AG09319 (cell line): ENCODE results near the gene TAT.

Source experiments
- DNase-seq: peaks from one replicate; pipeline ENCODE4 v3.0.0-alpha.2; 2010; ENCODE audit warnings: low read depth; ENCODE audit errors: extremely low read depth
- TF ChIP-seq, protein P1 (sequence below): IDR thresholded peaks from 2 replicates; pipeline ENCODE4 v1.5.1; 2011; ENCODE audit warnings: low read depth, mild to moderate bottlenecking, inconsistent platforms, low read length, moderate library complexity

The TAT gene

DNA sequence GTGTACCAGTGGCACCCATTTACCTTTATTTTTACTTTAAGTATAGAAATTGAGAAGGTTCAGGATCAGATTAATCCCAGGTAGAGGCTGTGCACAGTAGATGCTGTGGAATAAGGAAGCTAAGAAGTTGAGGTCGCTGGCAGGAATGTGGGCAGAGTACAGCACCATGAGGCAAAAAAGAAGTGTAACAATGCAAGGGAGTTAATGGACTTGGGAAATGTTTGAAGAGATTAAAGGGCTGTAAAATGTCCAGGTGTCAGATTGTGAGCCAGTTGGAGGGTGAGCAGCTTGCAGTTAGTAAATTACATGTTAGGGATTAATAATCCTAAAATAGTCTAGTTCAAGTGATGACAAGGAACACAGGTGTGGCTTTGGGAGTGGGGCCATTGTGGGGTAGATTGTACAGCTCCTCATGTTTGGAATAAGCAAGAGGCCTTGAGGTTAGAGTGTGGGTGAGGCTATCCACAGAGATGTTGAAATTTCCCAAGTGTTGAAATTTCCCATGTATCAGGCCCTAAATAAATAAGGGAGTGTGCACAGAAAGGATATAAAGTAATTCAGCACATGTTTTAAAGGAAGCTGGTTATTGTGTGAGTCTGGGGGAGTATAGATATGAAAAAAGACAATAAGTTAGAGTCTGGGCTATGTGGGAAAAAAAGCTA lies 21.5 kb downstream of the TAT start:
- no peak for DNase-seq
- TF ChIP-seq, protein P1, sequence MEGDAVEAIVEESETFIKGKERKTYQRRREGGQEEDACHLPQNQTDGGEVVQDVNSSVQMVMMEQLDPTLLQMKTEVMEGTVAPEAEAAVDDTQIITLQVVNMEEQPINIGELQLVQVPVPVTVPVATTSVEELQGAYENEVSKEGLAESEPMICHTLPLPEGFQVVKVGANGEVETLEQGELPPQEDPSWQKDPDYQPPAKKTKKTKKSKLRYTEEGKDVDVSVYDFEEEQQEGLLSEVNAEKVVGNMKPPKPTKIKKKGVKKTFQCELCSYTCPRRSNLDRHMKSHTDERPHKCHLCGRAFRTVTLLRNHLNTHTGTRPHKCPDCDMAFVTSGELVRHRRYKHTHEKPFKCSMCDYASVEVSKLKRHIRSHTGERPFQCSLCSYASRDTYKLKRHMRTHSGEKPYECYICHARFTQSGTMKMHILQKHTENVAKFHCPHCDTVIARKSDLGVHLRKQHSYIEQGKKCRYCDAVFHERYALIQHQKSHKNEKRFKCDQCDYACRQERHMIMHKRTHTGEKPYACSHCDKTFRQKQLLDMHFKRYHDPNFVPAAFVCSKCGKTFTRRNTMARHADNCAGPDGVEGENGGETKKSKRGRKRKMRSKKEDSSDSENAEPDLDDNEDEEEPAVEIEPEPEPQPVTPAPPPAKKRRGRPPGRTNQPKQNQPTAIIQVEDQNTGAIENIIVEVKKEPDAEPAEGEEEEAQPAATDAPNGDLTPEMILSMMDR, result no peak

DNA sequence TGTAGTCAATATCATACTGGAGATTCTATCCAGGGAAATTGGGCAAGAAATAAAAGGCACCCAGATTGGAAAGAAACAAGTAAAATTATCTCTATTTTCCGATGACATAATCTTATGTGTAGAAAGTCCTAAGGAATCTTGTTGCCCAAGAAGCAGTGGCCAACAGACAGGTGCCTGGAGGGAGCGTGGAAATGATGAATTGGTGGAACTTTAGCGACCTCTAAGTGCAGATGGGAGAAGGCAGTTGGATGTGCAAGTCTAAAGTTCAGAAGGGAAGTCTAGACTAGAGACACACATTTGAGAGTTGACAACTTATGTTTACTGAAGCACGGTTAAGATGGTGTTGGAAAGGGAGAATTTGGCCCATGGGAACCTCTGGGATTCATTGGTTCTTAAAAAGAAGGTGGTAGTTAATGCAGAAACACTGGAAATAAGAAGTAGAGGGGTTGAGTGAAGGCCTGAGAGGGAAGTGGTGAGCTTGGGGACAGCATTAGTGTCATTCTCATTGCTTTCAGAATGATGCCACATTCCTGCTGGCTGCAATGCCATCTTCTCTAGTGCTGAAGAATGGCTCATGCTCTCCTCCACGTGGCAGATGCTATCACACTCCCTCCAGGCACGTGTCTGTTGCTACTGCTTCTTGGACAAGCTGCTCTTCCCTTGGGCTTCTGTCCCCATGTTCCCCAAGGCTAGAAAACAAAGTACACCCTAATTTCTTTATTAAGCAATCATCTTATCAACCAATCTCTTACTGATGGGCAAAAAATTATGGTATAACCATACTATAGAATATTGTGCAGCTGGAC lies 24.0 kb downstream of the TAT start:
- no peak for DNase-seq
- TF ChIP-seq, protein P1, result no peak

DNA sequence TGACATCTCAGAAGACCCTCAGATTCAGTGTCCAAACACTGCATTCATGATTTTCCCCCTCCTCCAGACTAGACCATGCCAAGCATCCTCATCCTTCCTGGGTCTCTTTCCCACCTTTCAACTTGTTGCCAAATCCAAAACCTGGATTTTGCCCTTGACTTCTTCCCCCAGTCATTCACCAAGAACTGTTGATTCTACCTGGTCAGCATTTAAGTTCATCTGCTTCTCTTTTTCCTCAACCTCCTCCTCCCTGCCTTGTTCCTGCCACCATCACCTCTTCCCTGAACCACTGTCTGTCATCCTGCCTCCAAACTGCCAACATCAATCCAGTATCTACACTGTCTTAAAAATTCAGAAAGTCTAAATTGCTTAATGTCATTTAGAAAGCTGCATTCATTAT lies 29.7 kb downstream of the TAT start:
- DNase-seq, result no peak
- TF ChIP-seq, protein P1, result no peak

DNA sequence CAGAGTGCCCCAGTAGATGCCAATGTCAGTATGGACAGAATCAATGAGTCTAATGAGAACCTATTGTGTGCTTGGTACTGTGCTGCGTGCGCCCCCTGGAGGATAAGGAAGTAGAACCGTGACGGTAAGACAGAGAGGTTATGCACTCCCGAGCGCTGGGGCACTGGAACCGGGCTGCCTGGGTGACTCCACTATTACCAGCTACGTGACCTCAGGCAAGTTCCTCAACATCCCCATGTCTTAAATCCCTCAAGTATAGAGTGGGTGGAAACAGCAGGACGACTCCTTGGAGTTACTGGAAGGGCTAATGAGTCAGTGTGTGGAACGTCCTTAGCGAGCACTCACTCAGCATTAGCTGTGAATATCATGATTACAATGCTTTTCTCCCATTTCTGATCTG lies 34.5 kb downstream of the TAT start:
- DNase-seq, result no peak
- TF ChIP-seq, protein P1, result peak; percentile 43

DNA sequence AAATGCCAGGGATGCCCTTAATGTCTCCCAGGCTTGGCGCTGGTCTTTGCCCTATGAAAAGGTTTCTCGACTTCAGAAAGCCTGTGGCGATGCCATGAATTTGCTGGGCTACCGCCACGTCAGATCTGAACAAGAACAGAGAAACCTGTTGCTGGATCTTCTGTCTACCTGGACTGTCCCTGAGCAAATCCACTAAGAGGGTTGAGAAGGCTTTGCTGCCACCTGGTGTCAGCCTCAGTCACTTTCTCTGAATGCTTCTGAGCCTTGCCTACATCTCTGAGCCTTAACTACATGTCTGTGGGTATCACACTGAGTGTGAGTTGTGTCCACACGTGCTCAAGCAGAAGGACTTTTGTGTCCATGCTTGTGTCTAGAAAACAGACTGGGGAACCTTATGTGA lies 39.2 kb downstream of the TAT start:
- TF ChIP-seq, protein P1, result peak; percentile 51
- no peak for DNase-seq

DNA sequence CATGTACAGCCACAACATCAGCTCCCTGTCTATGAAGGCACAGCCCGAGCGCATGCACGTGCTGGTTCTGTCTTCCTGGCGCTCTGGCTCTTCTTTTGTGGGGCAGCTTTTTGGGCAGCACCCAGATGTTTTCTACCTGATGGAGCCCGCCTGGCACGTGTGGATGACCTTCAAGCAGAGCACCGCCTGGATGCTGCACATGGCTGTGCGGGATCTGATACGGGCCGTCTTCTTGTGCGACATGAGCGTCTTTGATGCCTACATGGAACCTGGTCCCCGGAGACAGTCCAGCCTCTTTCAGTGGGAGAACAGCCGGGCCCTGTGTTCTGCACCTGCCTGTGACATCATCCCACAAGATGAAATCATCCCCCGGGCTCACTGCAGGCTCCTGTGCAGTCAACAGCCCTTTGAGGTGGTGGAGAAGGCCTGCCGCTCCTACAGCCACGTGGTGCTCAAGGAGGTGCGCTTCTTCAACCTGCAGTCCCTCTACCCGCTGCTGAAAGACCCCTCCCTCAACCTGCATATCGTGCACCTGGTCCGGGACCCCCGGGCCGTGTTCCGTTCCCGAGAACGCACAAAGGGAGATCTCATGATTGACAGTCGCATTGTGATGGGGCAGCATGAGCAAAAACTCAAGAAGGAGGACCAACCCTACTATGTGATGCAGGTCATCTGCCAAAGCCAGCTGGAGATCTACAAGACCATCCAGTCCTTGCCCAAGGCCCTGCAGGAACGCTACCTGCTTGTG lies 40.0 kb downstream of the TAT start:
- no peak for DNase-seq
- TF ChIP-seq, protein P1, result no peak

DNA sequence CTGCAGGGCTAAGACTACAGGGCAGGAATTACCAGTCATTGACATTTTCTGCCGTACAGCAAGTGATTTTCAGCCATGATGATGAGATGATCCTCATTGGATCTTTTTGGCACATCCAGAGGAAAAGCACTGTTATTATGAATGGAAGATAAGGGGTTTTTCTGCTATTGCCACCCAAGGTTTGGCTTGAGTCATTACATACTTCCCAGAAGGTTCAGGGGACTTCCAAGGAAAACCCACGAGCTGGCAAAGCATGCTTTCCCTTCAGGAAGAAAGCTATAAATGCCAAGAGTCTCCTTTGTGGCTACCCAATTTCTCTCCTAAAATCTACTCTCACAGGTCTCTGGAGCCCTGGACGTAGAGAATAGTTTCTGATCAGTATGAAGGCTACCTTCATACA lies 44.5 kb downstream of the TAT start:
- TF ChIP-seq, protein P1, result no peak
- no peak for DNase-seq
